Measurements from ENCODE around the gene MDH2. TPM values are rescaled to one million over a fixed set of nuclear protein-coding genes. Genes with fewer than 3 reads are reported as not detected.
A peak's percentile ranks its signal among the peaks of the same experiment; 100 is the strongest.

The MDH2 gene
- total and polyA plus RNA-seq, 10 of the 15 experiments (the other 5 are each of a cell fraction or from before 2014, with no cell fraction given): 106 to 530 (median 202) TPM

- TF ChIP-seq, protein P1, sequence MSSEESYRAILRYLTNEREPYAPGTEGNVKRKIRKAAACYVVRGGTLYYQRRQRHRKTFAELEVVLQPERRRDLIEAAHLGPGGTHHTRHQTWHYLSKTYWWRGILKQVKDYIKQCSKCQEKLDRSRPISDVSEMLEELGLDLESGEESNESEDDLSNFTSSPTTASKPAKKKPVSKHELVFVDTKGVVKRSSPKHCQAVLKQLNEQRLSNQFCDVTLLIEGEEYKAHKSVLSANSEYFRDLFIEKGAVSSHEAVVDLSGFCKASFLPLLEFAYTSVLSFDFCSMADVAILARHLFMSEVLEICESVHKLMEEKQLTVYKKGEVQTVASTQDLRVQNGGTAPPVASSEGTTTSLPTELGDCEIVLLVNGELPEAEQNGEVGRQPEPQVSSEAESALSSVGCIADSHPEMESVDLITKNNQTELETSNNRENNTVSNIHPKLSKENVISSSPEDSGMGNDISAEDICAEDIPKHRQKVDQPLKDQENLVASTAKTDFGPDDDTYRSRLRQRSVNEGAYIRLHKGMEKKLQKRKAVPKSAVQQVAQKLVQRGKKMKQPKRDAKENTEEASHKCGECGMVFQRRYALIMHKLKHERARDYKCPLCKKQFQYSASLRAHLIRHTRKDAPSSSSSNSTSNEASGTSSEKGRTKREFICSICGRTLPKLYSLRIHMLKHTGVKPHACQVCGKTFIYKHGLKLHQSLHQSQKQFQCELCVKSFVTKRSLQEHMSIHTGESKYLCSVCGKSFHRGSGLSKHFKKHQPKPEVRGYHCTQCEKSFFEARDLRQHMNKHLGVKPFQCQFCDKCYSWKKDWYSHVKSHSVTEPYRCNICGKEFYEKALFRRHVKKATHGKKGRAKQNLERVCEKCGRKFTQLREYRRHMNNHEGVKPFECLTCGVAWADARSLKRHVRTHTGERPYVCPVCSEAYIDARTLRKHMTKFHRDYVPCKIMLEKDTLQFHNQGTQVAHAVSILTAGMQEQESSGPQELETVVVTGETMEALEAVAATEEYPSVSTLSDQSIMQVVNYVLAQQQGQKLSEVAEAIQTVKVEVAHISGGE (CRISPR knock-in tag; IDR thresholded peaks at IDR 0.05): peak; percentile 83
- TF ChIP-seq, protein P2, sequence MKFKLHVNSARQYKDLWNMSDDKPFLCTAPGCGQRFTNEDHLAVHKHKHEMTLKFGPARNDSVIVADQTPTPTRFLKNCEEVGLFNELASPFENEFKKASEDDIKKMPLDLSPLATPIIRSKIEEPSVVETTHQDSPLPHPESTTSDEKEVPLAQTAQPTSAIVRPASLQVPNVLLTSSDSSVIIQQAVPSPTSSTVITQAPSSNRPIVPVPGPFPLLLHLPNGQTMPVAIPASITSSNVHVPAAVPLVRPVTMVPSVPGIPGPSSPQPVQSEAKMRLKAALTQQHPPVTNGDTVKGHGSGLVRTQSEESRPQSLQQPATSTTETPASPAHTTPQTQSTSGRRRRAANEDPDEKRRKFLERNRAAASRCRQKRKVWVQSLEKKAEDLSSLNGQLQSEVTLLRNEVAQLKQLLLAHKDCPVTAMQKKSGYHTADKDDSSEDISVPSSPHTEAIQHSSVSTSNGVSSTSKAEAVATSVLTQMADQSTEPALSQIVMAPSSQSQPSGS (IDR thresholded peaks at IDR 0.05; ENCODE audit: low read length): 0 out of 2 replicates have a peak, but pooled peaks have one; percentile 47
- peak; percentile 56; the same call in 1 of the 2 replicates for TF ChIP-seq ESRRA (IDR thresholded peaks at IDR 0.05; ENCODE audit: low read length)
- TF ChIP-seq HCFC1 (IDR thresholded peaks at IDR 0.05; ENCODE audit: low read length): peak; percentile 78
- TF ChIP-seq TCF3 (IDR thresholded peaks at IDR 0.05; ENCODE audit: borderline replicate concordance, insufficient read depth, low read depth, low read length): no peak
- TF ChIP-seq ZSCAN29 (IDR thresholded peaks at IDR 0.05): no peak
- TF ChIP-seq MYC (IDR thresholded peaks at IDR 0.05; ENCODE audit: insufficient read depth, insufficient read length, insufficient replicate concordance, low read length, severe bottlenecking): peak; percentile 98
- no peak for TF ChIP-seq FOXK2 (IDR thresholded peaks at IDR 0.05)
- TF ChIP-seq BCL11A (IDR thresholded peaks at IDR 0.05; ENCODE audit: low read depth, low read length): no peak
- peak; percentile 75 for TF ChIP-seq PML (IDR thresholded peaks at IDR 0.05; ENCODE audit: low read length)
- TF ChIP-seq CREB1 (IDR thresholded peaks at IDR 0.05; ENCODE audit: low read depth): peak; percentile 62; the same call in 1 of the 2 replicates
- 0 out of 2 replicates have a peak, but pooled peaks have one; percentile 16 for TF ChIP-seq SREBF2 (IDR thresholded peaks at IDR 0.05; ENCODE audit: low read length)
- peak; percentile 94 for TF ChIP-seq NR2F1 (conservative IDR thresholded peaks at IDR 0.05)
- peak; percentile 70; the same call in 1 of the 3 replicates for TF ChIP-seq POU2F2 (IDR thresholded peaks at IDR 0.05; ENCODE audit: borderline replicate concordance, low read depth, low read length)
- peak; percentile 86 for TF ChIP-seq IKZF1 (conservative IDR thresholded peaks at IDR 0.05)
- no peak for TF ChIP-seq CHD4 (IDR thresholded peaks at IDR 0.05)
- no peak for TF ChIP-seq SMC3 (IDR thresholded peaks at IDR 0.05; ENCODE audit: borderline replicate concordance, low read length)
- TF ChIP-seq SP1 (IDR thresholded peaks at IDR 0.05; ENCODE audit: low read depth, low read length): peak; percentile 20
- peak; percentile 100 for TF ChIP-seq CHD2 (IDR thresholded peaks at IDR 0.05; ENCODE audit: borderline replicate concordance, low read depth, low read length)
- TF ChIP-seq GATAD2B (conservative IDR thresholded peaks at IDR 0.05; ENCODE audit: low read depth): peak; percentile 97
- peak; percentile 66 for TF ChIP-seq E2F8 (IDR thresholded peaks at IDR 0.05; ENCODE audit: low read depth, partially characterized antibody)
- peak; percentile 99 for TF ChIP-seq RCOR1 (conservative IDR thresholded peaks at IDR 0.05; ENCODE audit: low read depth, low read length)
- peak; percentile 89 for TF ChIP-seq SIN3A (IDR thresholded peaks at IDR 0.05; ENCODE audit: low read depth, low read length)
- 0 out of 4 replicates have a peak, but pooled peaks of 1 of the 2 experiments have one; percentile 43 for TF ChIP-seq SRF (IDR thresholded peaks at IDR 0.05; ENCODE audit: low read depth in 2 of 2, low read length in 2 of 2)
- TF ChIP-seq RBBP5 (conservative IDR thresholded peaks at IDR 0.05): no peak
Observed at GRCh38 chr7:76047811-76048667, at the start of gene MDH2, which contains the start of gene STYXL1 (continued).
